GM18526 (cell line): Measurements from ENCODE around the gene NUP50.

ENCODE experiments used
- POLR2A ChIP-seq: IDR thresholded peaks from 3 replicates; pipeline ENCODE4 v1.6.1; 2011; ENCODE audit not compliant: insufficient read length; ENCODE audit errors: extremely low read depth

The NUP50 gene

GRCh38 chr22:45197606-45198462, 34.1 kb downstream of the NUP50 start:
- no peak for TF ChIP-seq POLR2A

DNA sequence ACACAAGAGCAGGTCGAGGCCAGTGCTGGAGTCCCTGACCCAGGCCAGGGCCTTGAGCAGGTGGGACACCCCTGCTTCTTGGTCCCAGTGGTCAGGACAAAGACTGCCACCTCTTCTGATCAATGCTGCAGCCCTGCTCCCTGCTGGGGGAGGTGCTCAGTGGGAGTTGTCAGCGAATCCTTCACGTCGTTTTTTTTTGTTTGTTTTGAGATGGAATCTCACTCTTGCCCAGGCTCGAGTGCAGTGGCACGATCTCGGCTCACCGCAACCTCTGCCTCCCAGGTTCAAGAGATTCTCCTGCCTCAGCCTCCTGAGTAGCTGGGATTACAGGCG, 34.7 kb downstream of the NUP50 start:
- TF ChIP-seq POLR2A, result no peak

GRCh38 chr22:45199723-45200122, 36.0 kb downstream of the NUP50 start:
- no peak for TF ChIP-seq POLR2A

DNA sequence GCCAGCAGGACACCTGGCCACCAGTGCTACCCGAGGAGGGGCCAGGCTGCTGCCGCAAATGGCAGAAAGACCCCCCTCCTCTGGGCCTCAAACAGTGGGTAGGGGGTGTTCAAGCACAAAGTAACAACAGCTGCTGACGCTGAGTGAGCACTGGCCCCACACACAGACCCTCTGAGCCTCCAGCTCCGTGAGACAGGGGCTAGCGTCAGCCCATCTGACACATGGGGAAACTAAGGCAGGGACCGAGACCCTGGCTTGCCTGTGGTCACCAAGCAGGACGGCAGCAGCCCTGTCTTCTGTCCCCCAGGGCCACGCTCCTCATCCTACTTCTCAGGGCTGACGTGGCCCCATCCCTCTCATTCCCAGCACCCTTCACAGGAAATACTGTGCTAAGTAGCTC, 36.5 kb downstream of the NUP50 start:
- TF ChIP-seq POLR2A, result no peak

- no peak for TF ChIP-seq POLR2A
Measured at GRCh38 chr22:45200860-45201511, 37.3 kb downstream of the NUP50 start.

DNA sequence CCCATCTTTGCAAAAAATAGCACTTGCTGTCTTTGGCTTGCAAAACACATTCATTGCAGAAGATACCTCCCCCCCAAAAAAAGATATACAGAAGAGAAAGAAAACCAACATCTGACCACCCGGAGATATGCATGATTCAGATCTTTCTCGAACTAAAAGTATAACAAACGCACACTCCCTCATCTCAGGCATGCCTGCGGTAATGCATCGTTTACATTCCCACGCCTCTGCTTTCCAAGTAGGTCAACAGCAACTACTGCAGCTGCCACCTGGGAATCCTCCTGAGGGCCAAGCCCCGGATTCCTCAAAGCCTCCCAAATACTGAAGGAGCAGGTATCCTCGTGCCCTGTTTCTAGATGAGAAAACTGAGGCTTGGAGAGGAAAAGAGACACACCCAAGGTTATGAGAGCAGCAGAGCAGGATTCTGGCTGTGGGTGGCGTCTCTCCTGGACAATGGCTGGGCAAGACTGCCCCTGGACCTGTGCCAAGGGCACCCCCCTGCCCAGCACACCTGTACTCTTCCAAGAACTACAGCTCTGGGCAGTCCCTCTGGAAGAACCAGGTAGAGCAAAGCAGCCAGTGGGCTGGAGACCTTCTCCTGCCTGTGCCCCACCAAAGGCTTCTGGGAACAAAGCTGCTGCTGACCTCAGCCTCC, 38.1 kb downstream of the NUP50 start:
- no peak for TF ChIP-seq POLR2A

DNA sequence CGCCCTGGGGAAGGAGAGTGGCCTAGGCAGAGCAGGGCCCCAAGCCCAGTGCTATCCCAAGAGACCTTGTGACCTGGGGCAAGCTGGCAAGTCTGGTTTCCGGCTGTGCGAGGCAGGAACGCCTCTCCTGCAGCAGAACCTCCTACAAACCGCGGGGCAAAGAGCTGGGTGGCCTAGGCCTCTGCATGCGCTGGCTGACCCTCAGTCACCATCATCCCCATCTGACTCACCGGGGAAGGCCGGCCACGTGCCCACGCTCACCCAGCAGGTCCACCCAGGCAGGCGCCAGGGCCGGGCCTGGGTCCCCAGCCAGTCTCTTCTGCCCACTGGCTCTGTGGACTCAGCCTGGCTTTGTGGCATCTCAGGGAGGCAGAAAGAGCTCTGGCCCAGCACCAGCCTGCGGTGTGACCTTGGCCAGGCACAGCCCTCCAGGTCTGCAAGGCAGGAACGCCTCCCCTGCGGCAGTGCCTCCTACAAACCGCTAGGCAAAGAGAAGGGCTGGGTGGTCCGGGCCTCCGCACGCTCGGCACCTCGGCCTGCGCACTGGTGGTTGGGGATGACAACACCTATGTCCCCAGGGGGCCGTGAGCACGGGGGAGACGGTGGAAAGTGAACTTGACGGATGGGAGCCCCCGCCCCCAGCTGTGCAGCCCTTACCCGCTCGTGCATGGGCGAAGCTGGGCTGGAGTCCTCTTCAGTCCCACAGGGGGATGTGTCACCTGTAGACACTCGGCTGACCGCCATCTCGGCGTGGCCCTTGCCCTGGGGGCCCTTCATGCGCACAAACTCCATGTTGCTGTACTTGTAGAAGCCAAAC, 38.8 kb downstream of the NUP50 start:
- no peak for TF ChIP-seq POLR2A

GRCh38 chr22:45203150-45203951, 39.6 kb downstream of the NUP50 start:
- no peak for TF ChIP-seq POLR2A

- no peak for TF ChIP-seq POLR2A
Measured at GRCh38 chr22:45204241-45204640, 40.5 kb downstream of the NUP50 start.

- no peak for TF ChIP-seq POLR2A
Measured at GRCh38 chr22:45204819-45205218, 41.1 kb downstream of the NUP50 start.

GRCh38 chr22:45205276-45205925, 41.7 kb downstream of the NUP50 start:
- TF ChIP-seq POLR2A, result no peak

- TF ChIP-seq POLR2A, result no peak
Measured at GRCh38 chr22:45206233-45206632, 42.5 kb downstream of the NUP50 start.

DNA sequence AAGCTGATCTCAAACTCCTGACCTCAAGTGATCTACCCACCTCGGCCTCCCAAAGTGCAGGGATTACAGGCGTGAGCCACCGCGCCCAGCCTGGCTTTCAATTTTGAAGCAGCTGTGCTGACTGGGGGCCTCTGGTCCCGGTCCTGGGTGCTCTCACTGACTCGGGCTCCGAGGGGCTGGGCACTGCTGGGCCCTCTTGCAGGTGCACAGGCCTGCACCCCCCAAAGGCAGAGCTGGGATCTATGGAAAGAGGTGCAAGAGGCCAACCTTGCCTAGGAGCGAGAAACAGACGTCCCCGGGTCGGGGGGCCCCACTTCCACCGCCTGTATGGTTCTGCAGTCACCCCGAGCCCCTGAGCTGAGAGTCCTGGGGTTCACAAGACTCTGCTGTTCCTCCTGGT, 43.8 kb downstream of the NUP50 start:
- no peak for TF ChIP-seq POLR2A
